GM18502 (cell line): ENCODE data around the gene ABHD17B.

ENCODE experiments used
- ATAC-seq: cut with Tn5 transposase; IDR thresholded peaks from one replicate; pipeline ENCODE4 v1.9.1; 2021; ENCODE audit warnings: mild to moderate bottlenecking; ENCODE audit not compliant: unreplicated experiment, poor library complexity

ABHD17B gene

DNA sequence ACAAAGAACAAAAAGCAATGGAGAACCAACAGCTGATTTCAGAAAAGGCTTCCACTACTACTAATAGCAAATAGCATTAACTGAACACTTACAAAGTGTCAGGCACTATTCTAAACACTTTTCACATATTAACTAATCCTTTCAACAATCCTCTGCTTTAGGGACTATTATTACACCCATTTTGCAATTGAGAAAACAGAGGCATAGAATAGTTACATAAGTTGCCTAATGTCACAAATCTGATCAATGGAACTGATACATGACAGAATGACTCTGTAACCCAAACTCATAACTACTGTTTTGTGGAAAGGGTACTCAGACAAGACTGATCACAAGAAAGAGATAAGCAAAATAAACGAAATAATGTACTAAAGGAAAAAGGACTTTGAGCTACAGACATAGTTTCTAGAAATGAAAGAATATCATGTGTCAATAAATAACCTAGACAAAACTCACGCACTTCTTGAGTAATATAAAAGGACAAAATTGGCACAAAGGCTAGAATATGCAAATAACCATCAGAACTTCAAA lies 31.3 kb downstream of the ABHD17B start:
- ATAC-seq, result no peak

DNA sequence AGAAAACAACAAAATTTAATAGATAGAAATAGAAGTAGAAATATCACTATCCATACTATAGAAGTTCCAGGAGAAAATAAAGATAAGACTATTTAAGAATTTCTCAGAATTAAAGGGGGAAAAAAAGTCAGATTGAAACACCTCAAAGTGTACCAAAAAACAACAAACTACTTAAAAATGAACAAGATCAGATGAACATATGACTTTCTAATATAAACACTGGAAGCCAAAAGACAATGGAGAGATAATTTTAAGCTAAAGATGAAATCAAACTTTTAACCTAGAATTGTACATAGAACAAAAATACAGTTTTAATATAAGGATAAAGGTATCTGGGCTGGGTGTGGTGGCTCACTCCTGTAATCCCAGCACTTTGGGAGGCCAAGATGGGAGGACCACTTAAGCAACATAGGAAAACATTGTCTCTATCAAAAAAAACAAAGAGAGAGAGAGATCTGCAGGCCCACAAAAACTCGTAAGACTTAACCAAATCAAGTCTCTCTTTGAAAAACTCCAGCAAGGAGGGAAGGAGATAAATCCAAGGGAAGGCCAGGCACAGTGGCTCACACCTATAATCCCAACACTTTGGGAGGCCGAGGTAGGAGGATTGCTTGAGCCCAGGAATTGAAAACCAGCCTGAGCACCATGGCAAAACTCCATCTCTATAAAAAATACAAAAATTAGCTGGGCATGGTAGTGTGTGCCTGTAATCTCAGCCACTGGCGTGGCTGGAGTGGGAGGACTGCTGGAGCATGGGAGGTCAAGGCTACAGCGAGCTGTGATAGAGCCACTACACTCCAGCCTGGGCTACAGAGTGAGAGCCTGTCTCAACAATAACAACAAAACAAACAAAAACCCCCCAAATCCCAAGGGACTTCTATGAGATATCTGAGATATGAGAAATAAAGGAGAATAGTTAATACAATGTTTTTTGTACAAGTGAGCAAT lies 32.4 kb downstream of the ABHD17B start:
- no peak for ATAC-seq

DNA sequence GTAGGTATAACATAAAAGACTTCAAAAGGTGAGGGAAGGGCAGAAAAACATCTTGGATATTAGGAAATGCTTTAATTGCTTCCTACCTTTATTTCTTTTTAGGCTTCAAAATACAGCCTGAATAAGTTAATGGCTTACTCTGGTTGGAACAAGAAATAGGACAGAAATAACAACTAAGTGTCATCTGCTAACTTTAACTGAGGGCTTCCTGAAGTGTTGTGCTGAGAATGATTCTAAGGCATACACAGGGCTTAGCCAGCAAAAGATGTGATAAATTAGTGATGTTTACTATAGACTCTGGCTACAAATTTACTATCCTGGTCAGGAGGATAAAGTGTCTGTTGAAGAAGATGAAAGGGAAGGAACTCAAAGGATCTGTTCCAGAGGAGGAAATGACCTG lies 34.2 kb downstream of the ABHD17B start:
- ATAC-seq, result no peak

DNA sequence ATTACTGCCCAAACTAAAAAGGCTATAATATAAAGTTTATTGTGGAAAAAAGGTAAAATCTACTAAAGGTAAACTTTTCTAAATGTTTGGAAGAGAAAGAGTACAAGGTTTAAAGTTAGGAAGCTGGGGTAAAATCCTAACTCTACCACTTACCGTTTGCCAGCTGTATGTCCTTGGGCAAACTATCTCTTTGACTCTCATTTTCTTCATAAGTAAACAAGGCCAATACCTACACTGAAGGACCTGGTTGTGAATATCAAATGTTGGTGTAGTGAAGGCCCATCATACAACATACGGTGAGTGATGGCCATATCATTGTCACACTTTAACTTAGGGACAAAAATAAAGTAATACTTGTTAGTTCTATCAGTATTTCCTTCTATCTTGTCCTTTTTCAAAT lies 34.9 kb downstream of the ABHD17B start:
- ATAC-seq, result no peak

DNA sequence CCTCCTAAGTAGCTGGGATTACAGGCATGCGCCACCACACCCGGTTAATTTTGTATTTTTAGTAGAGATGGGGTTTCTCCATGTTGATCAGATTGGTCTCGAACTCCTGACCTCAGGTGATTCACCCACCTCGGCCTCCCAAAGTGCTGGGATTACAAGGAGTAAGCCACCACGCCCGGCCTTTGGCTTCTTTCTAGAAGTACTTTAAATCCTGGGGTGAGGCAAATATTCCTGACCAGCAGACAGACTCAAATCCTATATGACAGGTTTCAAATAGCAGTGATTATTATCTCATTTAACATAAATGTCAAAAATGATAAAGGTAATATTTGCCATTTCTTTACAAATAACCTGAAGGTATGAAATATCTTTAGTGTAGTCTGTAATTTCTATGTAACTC lies 35.6 kb downstream of the ABHD17B start:
- no peak for ATAC-seq

DNA sequence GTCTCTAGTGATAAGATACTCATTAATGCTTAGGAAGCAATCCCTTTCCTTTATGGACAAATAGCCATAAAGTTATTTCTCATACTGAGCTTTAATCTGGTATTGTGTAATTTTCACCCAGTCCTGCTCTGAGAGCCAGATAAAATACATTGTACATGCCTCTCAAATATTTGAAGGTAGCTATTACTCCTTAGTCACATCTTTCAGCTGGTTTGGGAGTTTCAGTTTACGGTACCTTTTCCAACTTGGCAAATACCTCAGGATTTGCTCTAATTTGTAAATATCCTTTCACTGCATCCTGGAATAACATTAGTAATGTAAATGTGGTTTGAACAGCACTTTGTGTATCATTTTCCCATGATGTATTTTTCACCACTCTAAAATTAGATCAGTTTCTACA lies 47.4 kb downstream of the ABHD17B start:
- no peak for ATAC-seq

DNA sequence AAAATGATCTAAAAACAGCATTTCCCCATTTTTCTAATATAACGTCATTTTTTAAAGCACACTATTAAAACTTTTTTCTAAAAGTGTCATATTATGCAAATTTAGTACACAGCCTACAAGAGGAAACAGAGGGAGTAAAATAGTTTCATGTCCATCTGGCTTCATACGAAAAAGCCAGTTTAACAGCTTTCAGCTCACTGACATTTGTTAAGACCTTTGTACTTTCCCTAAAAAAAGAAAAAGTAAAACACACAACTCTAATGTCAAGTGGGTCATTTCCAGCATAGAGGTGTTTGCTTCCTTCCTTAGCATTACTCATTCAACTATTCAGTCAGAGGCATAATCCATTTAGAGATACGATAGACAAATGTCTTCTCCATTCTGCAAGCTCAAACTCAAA lies 49.4 kb downstream of the ABHD17B start:
- ATAC-seq, result no peak

DNA sequence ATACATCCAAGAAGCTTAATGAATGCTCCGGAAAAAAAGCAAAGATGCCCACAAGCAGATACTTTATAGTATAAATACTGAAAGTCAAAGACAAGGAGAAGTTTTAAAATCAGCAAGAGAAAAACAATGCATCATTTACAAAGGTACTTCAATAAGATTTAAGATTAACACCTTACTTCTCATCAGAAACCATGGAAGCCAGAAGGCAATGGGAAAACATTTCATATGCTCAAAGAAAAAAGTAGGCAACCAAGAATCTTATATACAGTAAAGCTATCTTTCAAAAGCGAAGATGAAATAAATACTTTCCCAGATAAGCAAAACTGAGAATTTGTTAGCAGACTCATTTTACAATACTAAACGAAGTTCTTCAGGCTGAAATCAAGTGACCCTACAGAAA lies 51.1 kb downstream of the ABHD17B start:
- no peak for ATAC-seq

DNA sequence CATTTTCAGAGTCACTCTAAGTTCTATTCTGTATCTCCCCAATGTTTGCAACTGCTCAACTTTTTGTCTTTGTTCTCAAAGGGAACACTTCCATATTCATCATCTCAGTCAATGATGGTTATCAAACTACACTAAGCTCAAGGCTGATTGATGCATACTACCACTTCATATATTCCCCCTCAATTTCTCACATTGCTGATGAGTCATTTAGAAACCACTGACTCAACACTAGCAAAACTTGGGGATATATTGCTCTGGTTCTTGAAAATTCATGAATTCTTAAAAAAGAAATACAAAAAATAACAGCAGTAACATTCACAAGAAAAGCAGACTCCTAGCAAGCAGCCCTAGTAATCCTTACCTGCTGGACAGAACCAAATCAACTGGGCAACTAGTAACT lies 52.2 kb downstream of the ABHD17B start:
- ATAC-seq, result peak; percentile 95

DNA sequence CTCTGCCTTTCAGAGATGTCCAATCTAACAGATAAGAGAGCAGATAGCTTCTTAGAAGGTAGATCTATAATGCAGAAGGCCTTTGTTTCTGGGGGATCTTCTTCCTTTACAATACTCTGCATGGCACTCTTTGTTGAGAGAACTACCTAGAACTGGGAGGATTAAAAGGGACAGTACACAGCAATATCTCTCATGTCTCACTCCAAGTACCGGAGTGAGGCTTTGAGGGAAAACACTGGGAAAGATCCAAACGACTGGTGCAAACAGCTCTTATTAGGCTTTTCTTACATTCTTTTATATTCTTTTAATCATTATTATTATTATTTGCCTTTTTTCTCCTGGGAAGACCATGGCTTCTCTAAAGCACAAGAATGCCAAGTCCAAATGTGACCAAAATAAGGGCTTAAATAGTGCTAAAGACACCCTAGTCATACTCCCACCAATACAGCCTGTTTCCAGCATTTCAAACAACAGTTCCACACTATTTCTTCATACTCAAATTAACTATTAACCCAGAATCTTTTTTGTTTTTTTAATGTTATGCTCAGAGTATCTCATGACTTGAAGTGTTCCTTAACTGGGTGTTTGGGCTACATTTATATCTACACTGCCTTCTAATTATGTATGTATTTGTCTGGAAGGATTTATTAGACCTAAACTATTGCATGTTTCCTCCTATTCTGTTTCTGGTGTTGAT lies 52.7 kb downstream of the ABHD17B start:
- ATAC-seq, result no peak

DNA sequence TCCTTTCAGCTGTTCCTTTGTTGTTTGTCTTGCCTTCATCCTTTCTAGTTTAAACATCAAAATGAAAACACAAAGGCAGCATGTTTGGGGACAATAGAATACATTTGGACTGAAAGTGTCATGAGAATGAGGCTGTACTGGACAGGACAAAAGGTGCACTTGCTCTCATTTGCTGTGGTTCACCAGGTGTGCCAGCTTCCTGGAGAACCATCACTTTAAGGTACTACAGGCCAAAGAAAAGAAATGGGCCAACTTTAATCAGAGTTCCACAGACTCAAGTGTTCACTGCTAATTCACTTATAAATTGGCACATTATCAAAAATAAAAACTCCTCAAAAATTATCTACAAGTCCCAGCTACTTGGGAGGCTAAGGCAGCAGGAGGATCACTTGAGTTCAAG lies 53.8 kb downstream of the ABHD17B start:
- no peak for ATAC-seq

DNA sequence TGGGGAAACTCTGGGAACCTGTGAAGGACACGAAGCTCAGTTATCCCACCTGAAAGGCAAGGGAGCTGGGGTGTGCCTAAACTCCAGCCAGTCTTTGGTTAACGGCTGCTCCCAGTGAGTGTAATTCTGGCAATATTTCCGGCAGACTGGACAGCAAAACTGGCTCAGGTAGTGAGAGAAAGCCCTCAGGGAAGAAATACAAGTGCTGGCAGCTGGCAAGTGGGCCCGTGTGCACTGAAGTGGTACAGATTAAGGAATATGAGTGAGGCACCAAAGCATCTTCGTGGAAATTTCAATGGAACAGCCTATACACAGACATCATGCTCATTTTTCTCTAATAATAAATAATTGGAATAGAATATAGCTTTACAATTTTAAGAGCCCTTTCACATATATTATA lies 56.2 kb downstream of the ABHD17B start:
- ATAC-seq, result no peak

DNA sequence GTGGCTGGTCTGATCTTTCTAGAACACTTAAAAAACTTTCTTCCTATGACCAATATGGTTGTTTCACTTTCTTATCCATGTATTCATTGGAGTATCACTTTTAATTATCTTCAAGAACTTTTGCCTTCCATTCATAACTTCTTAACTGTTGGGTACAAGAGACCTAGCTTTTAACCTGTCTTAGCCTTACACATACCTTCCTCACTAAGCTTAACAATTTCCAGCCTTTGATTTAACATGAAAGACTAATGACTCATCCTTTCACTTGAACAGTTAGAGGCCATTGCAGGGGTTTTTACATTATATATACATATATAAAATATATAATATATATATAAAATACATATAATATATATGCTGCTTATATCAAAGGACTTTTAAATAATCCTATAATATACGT lies 57.9 kb downstream of the ABHD17B start:
- no peak for ATAC-seq

DNA sequence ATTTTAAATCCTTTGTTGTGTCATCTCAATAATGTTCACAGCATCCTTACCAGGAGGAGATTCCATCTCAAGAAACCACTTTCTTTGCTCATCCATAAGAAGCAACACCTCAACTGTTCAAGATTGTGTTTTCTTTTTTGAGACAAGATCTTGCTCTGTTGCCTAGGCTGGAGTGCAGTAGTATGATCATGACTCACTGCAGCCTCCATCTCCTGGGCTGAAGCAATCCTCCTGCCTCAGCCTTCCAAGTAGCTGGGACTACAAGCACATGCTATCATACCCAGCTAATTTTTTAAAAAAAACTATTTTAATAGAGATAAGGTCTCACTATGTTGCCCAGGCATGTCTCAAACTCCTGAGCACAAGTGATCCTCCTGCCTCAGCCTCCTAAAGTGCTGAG lies 60.0 kb downstream of the ABHD17B start:
- no peak for ATAC-seq

DNA sequence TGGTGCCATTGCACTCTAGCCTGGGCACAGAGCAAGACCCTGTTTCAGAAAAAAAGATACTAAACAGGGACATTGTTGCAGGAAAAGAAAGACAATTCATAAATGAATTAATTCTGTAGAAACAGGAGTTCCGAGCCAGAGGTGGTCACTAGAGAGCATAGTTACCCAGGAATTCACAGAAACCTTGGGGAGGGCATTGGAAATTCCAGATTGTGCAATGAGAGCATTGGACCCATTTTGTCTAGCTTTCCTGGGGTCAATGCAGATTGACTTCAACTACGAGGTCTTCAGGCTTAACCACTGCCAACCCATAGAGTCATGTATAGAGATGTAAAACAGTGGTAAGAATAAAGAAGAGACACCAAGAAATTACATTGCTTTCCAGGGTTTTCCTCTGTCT lies 63.1 kb downstream of the ABHD17B start:
- no peak for ATAC-seq

DNA sequence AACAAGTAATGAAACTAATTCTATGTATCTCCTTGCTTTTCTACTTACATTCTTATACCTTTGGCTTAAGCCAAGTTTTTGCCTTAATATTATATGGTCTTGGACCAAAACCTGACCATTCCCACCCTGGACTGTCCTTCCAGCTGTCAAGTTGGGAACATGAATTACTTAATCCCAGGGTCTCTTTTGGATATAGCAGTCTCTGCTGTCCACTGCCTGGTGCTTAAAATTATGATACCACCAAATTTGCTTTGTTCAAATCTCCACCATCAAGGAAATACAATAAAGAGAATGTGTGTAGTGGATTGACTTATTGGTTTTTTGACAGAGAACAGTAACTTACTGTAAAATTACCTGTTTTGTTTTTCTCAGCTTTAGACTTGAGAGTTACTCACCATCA lies 66.2 kb downstream of the ABHD17B start:
- no peak for ATAC-seq

DNA sequence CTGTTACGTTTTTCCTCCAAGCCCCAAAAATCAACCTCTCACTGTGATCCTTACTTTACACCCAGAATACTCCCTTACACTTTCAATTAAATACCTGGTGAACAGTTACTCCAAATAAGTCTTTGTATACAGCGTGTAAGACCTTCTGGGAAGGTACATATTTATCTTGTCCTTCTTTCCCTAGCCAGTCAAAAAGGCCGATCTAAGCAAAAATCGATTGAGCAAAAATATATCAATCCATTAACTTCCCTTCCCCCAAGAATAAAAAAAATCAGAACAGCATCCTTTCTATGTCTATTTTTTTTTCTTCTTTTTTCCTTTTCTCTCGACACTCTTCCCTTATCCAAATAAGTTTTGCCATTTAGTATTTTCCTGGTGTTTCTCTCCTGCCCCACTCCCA lies 71.3 kb downstream of the ABHD17B start:
- no peak for ATAC-seq

DNA sequence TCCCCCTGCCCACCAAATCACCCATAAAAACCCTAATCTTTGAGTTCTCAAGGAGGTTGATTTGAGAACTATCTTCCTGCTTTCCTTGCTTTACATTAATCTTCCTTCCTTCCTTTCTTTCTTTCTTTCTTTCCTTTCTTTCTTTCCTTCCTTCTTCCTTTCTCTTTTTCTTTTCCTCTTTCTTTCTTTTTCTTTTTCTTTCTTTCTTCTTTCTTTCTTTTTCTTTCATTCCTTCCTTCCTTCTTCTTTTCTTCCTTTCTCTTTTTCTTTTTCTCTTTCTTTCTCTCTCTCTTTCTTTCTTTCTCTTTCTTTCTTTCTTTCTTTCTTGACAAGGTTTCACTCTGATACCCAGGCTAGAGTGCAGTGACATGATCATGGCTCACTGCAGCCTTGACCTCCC lies 75.4 kb downstream of the ABHD17B start:
- no peak for ATAC-seq

DNA sequence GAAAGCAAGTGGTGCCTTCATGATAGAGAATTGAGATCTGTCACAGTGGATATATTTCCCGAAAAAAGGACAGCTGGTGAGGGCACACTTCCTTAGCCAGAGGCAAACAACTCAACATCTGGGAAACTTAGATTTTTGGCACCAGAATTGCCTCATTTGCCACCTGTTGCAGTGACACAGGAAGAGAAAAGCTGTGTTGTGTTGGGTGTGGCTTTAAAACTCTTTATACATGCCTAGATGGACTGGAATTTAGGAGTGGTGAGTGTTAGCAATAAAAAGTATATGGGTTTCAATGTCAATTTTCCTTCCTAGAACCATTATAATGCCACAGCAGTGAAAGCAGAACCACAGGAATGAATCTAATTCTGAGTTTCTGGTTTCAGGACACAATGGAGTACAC lies 80.1 kb downstream of the ABHD17B start:
- no peak for ATAC-seq

DNA sequence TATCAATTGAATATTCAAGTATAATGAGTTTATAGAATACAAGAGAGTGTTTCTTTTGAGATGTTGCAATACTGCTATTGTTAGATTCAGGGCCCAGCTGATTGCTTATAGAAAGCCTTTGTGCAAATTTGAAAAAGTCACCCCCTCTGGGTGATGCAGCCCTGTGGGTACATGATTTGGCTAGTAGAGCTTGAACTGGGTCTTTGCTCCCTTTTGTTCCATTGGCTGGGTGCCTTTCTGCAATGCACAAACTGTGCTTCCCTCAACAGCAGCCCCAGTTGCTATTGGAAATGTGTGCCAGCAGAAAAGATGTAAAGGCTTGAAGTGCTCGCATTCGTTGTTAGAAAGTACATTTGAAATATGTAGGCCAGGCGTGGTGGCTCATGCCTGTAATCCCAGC lies 80.8 kb downstream of the ABHD17B start:
- no peak for ATAC-seq

DNA sequence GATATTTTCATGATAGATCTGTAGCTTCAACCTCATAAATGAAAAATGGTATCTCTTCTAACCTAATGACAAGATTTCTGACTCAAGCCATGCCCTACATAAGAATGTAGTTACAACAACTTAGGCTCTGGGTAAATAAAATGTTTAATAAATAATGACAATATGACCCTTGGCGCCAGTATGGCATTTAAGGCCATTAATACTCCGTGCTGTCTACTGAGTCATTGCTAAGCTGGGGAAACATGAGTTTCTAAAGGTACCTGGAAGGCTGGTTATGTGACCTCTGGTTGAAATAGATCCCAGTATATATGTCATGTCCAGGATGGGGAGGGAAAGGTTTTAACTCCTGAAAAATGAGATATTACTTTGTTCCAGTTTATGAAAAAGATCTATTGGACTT lies 84.7 kb downstream of the ABHD17B start:
- ATAC-seq, result no peak

DNA sequence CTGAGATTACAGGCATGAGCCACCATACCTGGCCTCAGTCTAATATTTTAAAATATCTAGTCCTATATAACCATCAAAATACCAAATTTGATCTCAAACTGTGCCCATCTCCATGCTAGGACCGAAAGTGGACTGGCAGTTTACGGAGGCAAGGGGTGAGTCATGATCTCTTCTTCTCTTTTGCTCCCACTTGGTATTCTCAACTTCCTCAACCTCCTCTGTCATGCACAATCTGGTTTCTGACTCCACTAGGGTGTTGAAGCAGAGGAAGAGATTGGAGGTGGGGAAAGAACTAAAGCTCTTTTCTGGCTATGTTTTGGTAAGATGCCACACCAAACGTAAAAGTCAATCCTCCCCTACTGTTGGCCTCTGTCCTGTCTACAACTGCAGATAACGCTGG lies 86.7 kb downstream of the ABHD17B start:
- ATAC-seq, result no peak
